Fibroblast of skin of scalp (primary cell): Measurements from ENCODE around the gene RPL13. TPM values are rescaled to one million over a fixed set of nuclear protein-coding genes. Genes with fewer than 3 reads are reported as not detected.

Experiments used
- DNase-seq: peaks from one replicate; pipeline ENCODE4 v3.0.0-alpha.2; 2013
- polyA plus RNA-seq, 2 experiments: library from polyadenylated mRNA; unstranded; fragments of 120-200 nt; gene quantifications; one replicate each; pipeline ENCODE4 v1.2.1, GENCODE V29; 2013; ENCODE audit not compliant: insufficient read length in 2 of 2

The RPL13 gene
- 2,148 TPM for polyA plus RNA-seq (2013, experiment 1 of 2; ENCODE audit: insufficient read length)
- polyA plus RNA-seq (2013, experiment 2 of 2; ENCODE audit: insufficient read length), result 2,195 TPM

GRCh38 chr16:89560378-89561141 is at the start of gene RPL13:
Gene RPL13 (plus strand): TSS chr16:89560682. CDS start chr16:89560960, 278 bp downstream.
- DNase-seq, result peak; percentile 96

GRCh38 chr16:89511374-89511773 is 49.1 kb upstream of the RPL13 start:
- DNase-seq, result no peak

- no peak for DNase-seq
Observed at GRCh38 chr16:89512453-89512852, 48.0 kb upstream of the RPL13 start.

GRCh38 chr16:89517128-89517527 is 43.4 kb upstream of the RPL13 start:
- no peak for DNase-seq

GRCh38 chr16:89519881-89520280 is 40.6 kb upstream of the RPL13 start:
- no peak for DNase-seq

GRCh38 chr16:89522287-89522686 is 38.2 kb upstream of the RPL13 start:
- no peak for DNase-seq

GRCh38 chr16:89523680-89524344 is 36.7 kb upstream of the RPL13 start:
- no peak for DNase-seq

- no peak for DNase-seq
Observed at GRCh38 chr16:89525146-89525913, 35.2 kb upstream of the RPL13 start.

GRCh38 chr16:89529097-89529496 is 31.4 kb upstream of the RPL13 start:
- DNase-seq, result no peak

GRCh38 chr16:89530401-89531381 is 29.8 kb upstream of the RPL13 start:
- no peak for DNase-seq

GRCh38 chr16:89531821-89532526 is 28.5 kb upstream of the RPL13 start:
- no peak for DNase-seq

GRCh38 chr16:89534252-89534756 is 26.2 kb upstream of the RPL13 start:
- no peak for DNase-seq

- DNase-seq, result no peak
Observed at GRCh38 chr16:89536371-89536770, 24.1 kb upstream of the RPL13 start.

GRCh38 chr16:89536886-89537548 is 23.5 kb upstream of the RPL13 start:
- no peak for DNase-seq

- no peak for DNase-seq
Observed at GRCh38 chr16:89537549-89537925, 22.9 kb upstream of the RPL13 start.

- no peak for DNase-seq
Observed at GRCh38 chr16:89538286-89538685, 22.2 kb upstream of the RPL13 start.

GRCh38 chr16:89540557-89540956 is 19.9 kb upstream of the RPL13 start:
- no peak for DNase-seq

- no peak for DNase-seq
Observed at GRCh38 chr16:89541792-89542191, 18.7 kb upstream of the RPL13 start.

- DNase-seq, result no peak
Observed at GRCh38 chr16:89544113-89544512, 16.4 kb upstream of the RPL13 start.

GRCh38 chr16:89544713-89545043 is 15.8 kb upstream of the RPL13 start:
- no peak for DNase-seq
